CD4-positive, alpha-beta T cell (primary cell): Measurements from ENCODE around the gene TRIM10. TPM values are rescaled to one million over a fixed set of nuclear protein-coding genes. Genes with fewer than 3 reads are reported as not detected.

Experiments used
- ATAC-seq: fragments of 200-7000 bp; cut with Tn5 transposase; one replicate; pipeline ENCODE4 v1.10.0; 2022; ENCODE audit warnings: mild to moderate bottlenecking; ENCODE audit not compliant: poor library complexity
- CTCF ChIA-PET: fragments of 350-600 bp; sonication (Branson Sonifier 250); formaldehyde crosslinking; loops from one replicate; lab custom pipeline; 2021; ENCODE audit warnings: antibody characterized with exemption, inconsistent platforms; lab: Charles Lee
- POLR2A ChIA-PET: fragments of 350-600 bp; sonication (Branson Sonifier 250); formaldehyde crosslinking; loops from one replicate; lab custom pipeline; 2021; ENCODE audit warnings: antibody characterized with exemption, inconsistent platforms; lab: Charles Lee
- DNase-seq, 14 experiments: peaks; one replicate each; pipeline ENCODE4 v3.0.0-alpha.2; 2013 to 2020; ENCODE audit warnings: mixed read lengths in 2 of 14
- H3K27ac ChIP-seq, 2 donors: one replicate each; pipeline versions ENCODE4 v1.5.1 to v1.7.0; 2013; ENCODE audit warnings: low read length in 2 of 2, low read depth in 1 of 2, mild to moderate bottlenecking in 1 of 2
- H3K27me3 ChIP-seq, 2 experiments: 1 replicate in 1 of 2; 2 replicates in 1 of 2; pipeline versions ENCODE4 v1.6.1 to v1.7.0; 2013; ENCODE audit warnings: low read length in 2 of 2, control low read depth in 1 of 2, mild to moderate bottlenecking in 1 of 2, moderate library complexity in 1 of 2; ENCODE audit not compliant: insufficient read depth in 2 of 2, control insufficient read depth in 1 of 2
- H3K36me3 ChIP-seq: one replicate; pipeline ENCODE4 v1.6.1; 2013; ENCODE audit warnings: low read length, control low read depth; ENCODE audit not compliant: insufficient read depth
- H3K4me1 ChIP-seq: one replicate; pipeline ENCODE4 v1.6.1; 2013; ENCODE audit warnings: low read length, control low read depth; ENCODE audit not compliant: insufficient read depth
- H3K4me3 ChIP-seq: one replicate; pipeline ENCODE4 v1.5.1; 2013; ENCODE audit warnings: mild to moderate bottlenecking, low read length, moderate library complexity
- H3K9me3 ChIP-seq, 2 experiments: 1 replicate in 1 of 2; 2 replicates in 1 of 2; pipeline versions ENCODE4 v1.6.1 to v1.7.0; 2013; ENCODE audit warnings: low read length in 2 of 2, mild to moderate bottlenecking in 2 of 2, control low read depth in 1 of 2, moderate library complexity in 1 of 2; ENCODE audit not compliant: control insufficient read depth in 1 of 2, insufficient read depth in 1 of 2
- H3K27ac Mint-ChIP-seq: one replicate; pipeline ENCODE4 v1.8.0; 2020; ENCODE audit warnings: mixed read lengths
- H3K27me3 Mint-ChIP-seq: one replicate; pipeline ENCODE4 v1.8.0; 2021; ENCODE audit warnings: mixed read lengths
- H3K36me3 Mint-ChIP-seq: one replicate; pipeline ENCODE4 v1.8.0; 2021; ENCODE audit warnings: low read depth, mixed read lengths
- H3K4me1 Mint-ChIP-seq: one replicate; pipeline ENCODE4 v1.8.0; 2021; ENCODE audit warnings: low read depth, mixed read lengths
- H3K4me3 Mint-ChIP-seq: one replicate; pipeline ENCODE4 v1.8.0; 2020; ENCODE audit warnings: mild to moderate bottlenecking, mixed read lengths
- H3K9me3 Mint-ChIP-seq: one replicate; pipeline ENCODE4 v1.8.0; 2020; ENCODE audit warnings: mixed read lengths
- intact Hi-C, 2 experiments: fragments of 100-400 bp; cut with DNase I in 1 of 2; cut with micrococcal nuclease in 1 of 2; formaldehyde crosslinking; loops; one replicate each; pipeline versions ENCODE4 v1.15.1 to v1.9.0; 2023 to 2025; cut with DNase I, micrococcal nuclease
- polyA plus RNA-seq, 2 donors: library from polyadenylated mRNA; unstranded; fragments of 120-200 nt; gene quantifications; one replicate each; pipeline ENCODE4 v1.2.1, GENCODE V29; 2013
- total RNA-seq, 174 experiments: library from RNA in 2 of 174; stranded (reverse) in 2 of 174; gene quantifications; one replicate each; pipeline ENCODE4 v1.2.3 and lab custom pipeline; 2021 to 2026
- TF ChIP-seq, protein P1 (sequence below): fragments of 200-600 bp; IDR thresholded peaks from one replicate; pipeline ENCODE4 v1.8.0; 2022; ENCODE audit warnings: antibody characterized with exemption, mild to moderate bottlenecking

Gene TRIM10
- total RNA-seq (not detected), total RNA-seq (lab: John Stamatoyannopoulos, UW) (0 to 0.28 (median 0) reads per million in 172 experiments)
- not detected for polyA plus RNA-seq (2013, experiment 1 of 2)
- polyA plus RNA-seq (2013, experiment 2 of 2), result 0.03 TPM

DNA sequence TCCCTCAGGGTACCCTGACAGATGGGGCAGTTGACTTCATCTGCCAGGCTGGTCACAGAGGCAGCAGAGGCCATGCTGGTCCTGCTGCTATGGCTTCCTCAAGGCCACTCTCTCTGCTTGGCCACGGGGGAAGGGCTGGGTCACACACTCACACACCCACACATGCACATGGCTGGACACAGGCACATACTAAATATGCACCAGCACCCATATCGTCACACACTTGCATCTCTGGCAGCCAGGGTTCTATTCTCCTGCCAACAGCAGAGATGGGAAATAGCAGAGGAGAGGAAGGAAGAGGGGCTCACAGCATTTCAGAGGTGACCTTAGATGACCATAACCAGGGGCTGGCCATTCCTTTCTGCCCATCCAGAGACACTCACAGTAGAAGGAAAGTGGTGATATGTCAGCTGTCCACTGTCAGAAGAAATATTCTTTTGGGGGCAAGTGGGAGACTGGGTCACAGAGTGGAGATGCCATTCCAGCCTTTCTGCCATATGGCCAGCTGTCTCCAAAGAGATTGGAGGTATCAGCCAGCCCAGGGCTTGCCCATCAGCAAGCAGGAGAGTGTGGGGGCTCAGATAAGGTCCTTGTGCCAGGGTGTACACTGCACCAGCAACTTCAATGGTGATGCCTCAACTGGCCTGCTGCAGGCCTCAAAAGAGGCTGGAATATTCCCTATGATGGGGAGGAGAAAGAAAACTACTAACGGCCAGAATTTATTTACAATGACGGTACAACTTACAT is at the start of gene TRIM10:
Gene TRIM10, minus strand, starts transcription at position 427 of the 747 bp plus-strand sequence. Its CDS starts 353 bp downstream, at position 74.
- intact Hi-C loops, result no loop called here
- CTCF ChIA-PET, result no interaction called here
- H3K27me3 ChIP-seq, result peaks cover 3 to 10% of the 10 kb centered on the region in 2 experiments
- H3K4me3 Mint-ChIP-seq, result no peak within 1 kb of the TSS
- TF ChIP-seq, protein P1, sequence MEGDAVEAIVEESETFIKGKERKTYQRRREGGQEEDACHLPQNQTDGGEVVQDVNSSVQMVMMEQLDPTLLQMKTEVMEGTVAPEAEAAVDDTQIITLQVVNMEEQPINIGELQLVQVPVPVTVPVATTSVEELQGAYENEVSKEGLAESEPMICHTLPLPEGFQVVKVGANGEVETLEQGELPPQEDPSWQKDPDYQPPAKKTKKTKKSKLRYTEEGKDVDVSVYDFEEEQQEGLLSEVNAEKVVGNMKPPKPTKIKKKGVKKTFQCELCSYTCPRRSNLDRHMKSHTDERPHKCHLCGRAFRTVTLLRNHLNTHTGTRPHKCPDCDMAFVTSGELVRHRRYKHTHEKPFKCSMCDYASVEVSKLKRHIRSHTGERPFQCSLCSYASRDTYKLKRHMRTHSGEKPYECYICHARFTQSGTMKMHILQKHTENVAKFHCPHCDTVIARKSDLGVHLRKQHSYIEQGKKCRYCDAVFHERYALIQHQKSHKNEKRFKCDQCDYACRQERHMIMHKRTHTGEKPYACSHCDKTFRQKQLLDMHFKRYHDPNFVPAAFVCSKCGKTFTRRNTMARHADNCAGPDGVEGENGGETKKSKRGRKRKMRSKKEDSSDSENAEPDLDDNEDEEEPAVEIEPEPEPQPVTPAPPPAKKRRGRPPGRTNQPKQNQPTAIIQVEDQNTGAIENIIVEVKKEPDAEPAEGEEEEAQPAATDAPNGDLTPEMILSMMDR, result no peak
- no peaks in the 10 kb centered on the region for H3K36me3 Mint-ChIP-seq
- H3K9me3 Mint-ChIP-seq, result no peaks in the 10 kb centered on the region
- H3K4me3 ChIP-seq, result no peak within 1 kb of the TSS
- no peak within 1 kb of the TSS for H3K27ac ChIP-seq
- no peak for ATAC-seq
- POLR2A ChIA-PET, result no interaction called here
- H3K9me3 ChIP-seq, result no peaks in the 10 kb centered on the region
- H3K27me3 Mint-ChIP-seq, result peaks cover 28% of the 10 kb centered on the region
- H3K4me1 Mint-ChIP-seq, result peaks cover 4% of the 10 kb centered on the region
- peaks cover 8% of the 10 kb centered on the region for H3K4me1 ChIP-seq
- no peaks in the 10 kb centered on the region for H3K36me3 ChIP-seq
- H3K27ac Mint-ChIP-seq, result no peak within 1 kb of the TSS
- DNase-seq, result no peak

DNA sequence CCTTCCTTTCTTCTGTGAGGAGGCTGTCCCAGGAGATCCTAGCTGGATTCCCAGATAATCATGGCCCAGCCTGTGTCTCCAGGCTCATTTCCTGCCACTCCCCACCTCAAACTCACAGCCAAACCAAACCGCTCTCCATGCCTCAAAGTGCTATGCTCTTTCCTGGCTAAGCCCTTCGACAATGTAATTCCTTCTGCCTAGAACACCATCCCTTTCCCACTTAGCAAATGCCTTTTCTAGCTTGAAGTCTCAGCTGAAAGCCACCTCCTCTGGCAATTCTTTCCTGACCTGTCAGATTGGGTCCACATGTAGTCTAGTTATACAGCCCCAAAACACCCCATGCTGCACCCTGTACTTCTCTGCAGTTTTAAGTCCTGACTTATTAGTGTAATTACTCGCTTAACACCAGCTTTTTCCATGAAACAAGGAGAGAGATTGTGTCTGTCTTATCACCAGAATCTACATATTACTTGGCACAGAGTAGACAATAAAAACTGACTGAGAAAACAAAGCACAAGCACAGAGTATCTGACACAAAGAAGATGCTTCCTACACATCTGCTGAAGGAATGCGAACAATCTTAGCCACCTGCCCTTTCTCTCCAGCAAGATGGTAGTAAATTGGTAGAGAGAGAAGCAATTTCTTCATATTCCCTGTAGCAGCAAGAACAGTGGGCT is 46.7 kb upstream of the TRIM10 start:
- H3K27me3 ChIP-seq, result no peaks in the 10 kb centered on the region
- Mint-ChIP-seq H3K36me3 (peaks cover 26% of the 10 kb centered on the region), H3K9me3 (no peaks in the 10 kb centered on the region), H3K27me3 (no peaks in the 10 kb centered on the region), H3K4me1 (peaks cover 81% of the 10 kb centered on the region), H3K4me3 (no peak overlapping the region), H3K27ac (no peak overlapping the region)
- ATAC-seq, result no peak
- no peak overlapping the region for H3K4me3 ChIP-seq
- H3K9me3 ChIP-seq, result no peaks in the 10 kb centered on the region
- CTCF ChIA-PET, result interaction anchor here (1.3 kb wide), 1 partner anchor 11 kb away, joined by 3 read pairs; no protein-coding TSS in a partner anchor
- POLR2A ChIA-PET, result no interaction called here
- H3K36me3 ChIP-seq, result peaks cover 32% of the 10 kb centered on the region
- TF ChIP-seq, protein P1, result no peak
- H3K27ac ChIP-seq, result no peak overlapping the region
- DNase-seq, result no peak
- H3K4me1 ChIP-seq, result peaks cover 60% of the 10 kb centered on the region
- intact Hi-C loops, result no loop called here

DNA sequence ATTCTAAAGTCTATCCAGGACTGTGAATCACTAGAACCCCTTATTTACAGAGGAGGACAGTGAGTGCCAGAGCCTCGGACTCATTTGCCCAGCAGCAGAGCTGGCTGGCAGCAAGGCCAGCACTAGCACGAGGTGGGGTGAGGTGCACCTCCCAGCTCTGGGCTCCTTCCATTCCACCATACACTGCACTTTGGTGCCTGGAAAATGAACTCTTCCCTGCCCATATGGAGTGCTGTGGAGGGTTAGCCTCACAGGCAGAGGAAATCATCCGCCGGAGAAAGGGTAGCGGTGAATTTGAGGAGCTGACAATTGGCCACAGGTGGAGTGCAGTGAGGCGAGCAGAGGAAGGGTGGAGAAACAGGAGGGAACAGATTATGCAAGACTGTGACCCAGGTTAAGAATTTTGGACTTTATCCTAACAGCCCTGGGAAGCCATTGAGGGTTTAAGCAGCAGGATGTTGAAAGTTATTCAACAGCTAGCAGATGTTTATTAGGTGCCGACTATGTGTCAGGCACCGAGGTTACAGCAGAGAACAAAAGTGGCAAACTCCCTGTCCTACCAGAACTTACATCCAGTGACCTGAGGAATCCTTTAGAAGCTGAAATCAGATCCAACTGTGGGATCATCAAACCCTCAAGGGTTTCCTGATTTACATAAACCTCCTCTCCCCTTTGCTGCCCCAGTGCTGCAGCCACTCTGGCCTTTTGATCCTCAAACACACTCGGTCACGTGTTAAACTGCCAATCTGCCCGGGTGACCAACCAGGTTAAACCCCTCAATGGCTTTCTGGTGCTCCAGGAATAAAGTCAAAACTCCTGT is 46.0 kb upstream of the TRIM10 start:
- ATAC-seq, result no peak
- Mint-ChIP-seq H3K9me3 (no peaks in the 10 kb centered on the region), H3K36me3 (peaks cover 33% of the 10 kb centered on the region), H3K4me1 (peaks cover 82% of the 10 kb centered on the region), H3K27me3 (no peaks in the 10 kb centered on the region), H3K4me3 (no peak overlapping the region), H3K27ac (no peak overlapping the region)
- ChIA-PET POLR2A (no interaction called here), CTCF (interaction anchor here (1.3 kb wide), 1 partner anchor 12 kb away, joined by 3 read pairs; no protein-coding TSS in a partner anchor)
- Histone ChIP-seq H3K27me3 (no peaks in the 10 kb centered on the region), H3K4me1 (peaks cover 62% of the 10 kb centered on the region), H3K4me3 (no peak overlapping the region), H3K9me3 (no peaks in the 10 kb centered on the region), H3K27ac (no peak overlapping the region), H3K36me3 (peaks cover 39% of the 10 kb centered on the region)
- no peak for DNase-seq
- TF ChIP-seq, protein P1, result no peak
- intact Hi-C loops, result no loop called here
